COLO668 (cell line): ENCODE measurements around the gene RANGAP1.
"Not testable (repeated sequence)": the region's sequence is repeated elsewhere in the genome, so short reads cannot be mapped to it uniquely, and the experiment has no call there.

ENCODE experiments used
- DNase-seq: peaks from one replicate; lab custom pipeline; 2025; ENCODE audit not compliant: unreplicated experiment; lab: John Stamatoyannopoulos, UW

Gene RANGAP1

GRCh38 chr22:41261541-41262249 is 24.3 kb downstream of the RANGAP1 start:
- DNase-seq, result no peak

GRCh38 chr22:41260871-41261270 is 25.1 kb downstream of the RANGAP1 start:
- DNase-seq, result no peak

GRCh38 chr22:41259756-41260155 is 26.2 kb downstream of the RANGAP1 start:
- DNase-seq, result not testable (repeated sequence)

- no peak for DNase-seq
Measured at GRCh38 chr22:41257696-41258095, 28.3 kb downstream of the RANGAP1 start.

GRCh38 chr22:41256254-41257253 is 29.4 kb downstream of the RANGAP1 start:
- DNase-seq, result peak; percentile 20

- DNase-seq, result no peak
Measured at GRCh38 chr22:41254230-41254629, 31.8 kb downstream of the RANGAP1 start.

- DNase-seq, result no peak
Measured at GRCh38 chr22:41252365-41252764, 33.6 kb downstream of the RANGAP1 start.

GRCh38 chr22:41250127-41250526 is 35.9 kb downstream of the RANGAP1 start:
- DNase-seq, result no peak

GRCh38 chr22:41249442-41249841 is 36.5 kb downstream of the RANGAP1 start:
- DNase-seq, result no peak

- DNase-seq, result no peak
Measured at GRCh38 chr22:41248758-41249157, 37.2 kb downstream of the RANGAP1 start.

- DNase-seq, result no peak
Measured at GRCh38 chr22:41248314-41248713, 37.7 kb downstream of the RANGAP1 start.

GRCh38 chr22:41247703-41248102 is 38.3 kb downstream of the RANGAP1 start:
- no peak for DNase-seq

- no peak for DNase-seq
Measured at GRCh38 chr22:41245917-41246499, 40.0 kb downstream of the RANGAP1 start.

- DNase-seq, result no peak
Measured at GRCh38 chr22:41243361-41243760, 42.6 kb downstream of the RANGAP1 start.

- DNase-seq, result no peak
Measured at GRCh38 chr22:41242396-41243117, 43.4 kb downstream of the RANGAP1 start.

- no peak for DNase-seq
Measured at GRCh38 chr22:41241133-41241676, 44.8 kb downstream of the RANGAP1 start.

- DNase-seq, result peak; percentile 26
Measured at GRCh38 chr22:41240377-41241132, 45.4 kb downstream of the RANGAP1 start, which contains the start of gene CHADL. CHADL (minus strand) TSS chr22:41240931; CDS start chr22:41240881, 50 bp downstream.

GRCh38 chr22:41239443-41240128 is 46.4 kb downstream of the RANGAP1 start:
- no peak for DNase-seq
